ENCODE measurements around the gene MTARC1.

DNA sequence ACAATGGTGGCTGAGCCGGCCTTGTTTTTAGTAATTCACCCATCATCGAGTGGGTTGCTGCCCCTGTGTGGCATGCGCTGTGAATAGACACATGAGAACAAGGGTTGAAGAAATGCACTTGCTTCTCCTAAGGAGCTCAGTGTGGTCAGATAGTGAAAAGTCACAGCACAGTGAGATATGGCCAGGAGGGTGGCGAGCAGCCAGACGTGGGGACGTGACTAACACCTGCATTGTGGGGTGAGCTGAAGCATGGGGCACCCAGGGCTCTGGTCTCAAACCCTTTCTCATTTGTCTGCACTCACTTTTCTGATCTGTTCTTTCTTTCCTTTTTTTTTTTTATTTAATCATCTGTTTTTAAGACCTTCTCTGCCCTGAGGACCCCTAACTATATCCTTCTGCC is 13.5 kb downstream of the MTARC1 start:
- TF ChIP-seq, protein P1, sequence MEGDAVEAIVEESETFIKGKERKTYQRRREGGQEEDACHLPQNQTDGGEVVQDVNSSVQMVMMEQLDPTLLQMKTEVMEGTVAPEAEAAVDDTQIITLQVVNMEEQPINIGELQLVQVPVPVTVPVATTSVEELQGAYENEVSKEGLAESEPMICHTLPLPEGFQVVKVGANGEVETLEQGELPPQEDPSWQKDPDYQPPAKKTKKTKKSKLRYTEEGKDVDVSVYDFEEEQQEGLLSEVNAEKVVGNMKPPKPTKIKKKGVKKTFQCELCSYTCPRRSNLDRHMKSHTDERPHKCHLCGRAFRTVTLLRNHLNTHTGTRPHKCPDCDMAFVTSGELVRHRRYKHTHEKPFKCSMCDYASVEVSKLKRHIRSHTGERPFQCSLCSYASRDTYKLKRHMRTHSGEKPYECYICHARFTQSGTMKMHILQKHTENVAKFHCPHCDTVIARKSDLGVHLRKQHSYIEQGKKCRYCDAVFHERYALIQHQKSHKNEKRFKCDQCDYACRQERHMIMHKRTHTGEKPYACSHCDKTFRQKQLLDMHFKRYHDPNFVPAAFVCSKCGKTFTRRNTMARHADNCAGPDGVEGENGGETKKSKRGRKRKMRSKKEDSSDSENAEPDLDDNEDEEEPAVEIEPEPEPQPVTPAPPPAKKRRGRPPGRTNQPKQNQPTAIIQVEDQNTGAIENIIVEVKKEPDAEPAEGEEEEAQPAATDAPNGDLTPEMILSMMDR (conservative IDR thresholded peaks at IDR 0.05): no peak
- no peak for TF ChIP-seq ZFX (IDR thresholded peaks at IDR 0.05)
